ENCODE measurements around the gene NR5A1. TPM values are rescaled to one million over a fixed set of nuclear protein-coding genes. Genes with fewer than 3 reads are reported as not detected.

The NR5A1 gene
- total RNA-seq, 1 donor from 2014 or later: 1.0 TPM

DNA sequence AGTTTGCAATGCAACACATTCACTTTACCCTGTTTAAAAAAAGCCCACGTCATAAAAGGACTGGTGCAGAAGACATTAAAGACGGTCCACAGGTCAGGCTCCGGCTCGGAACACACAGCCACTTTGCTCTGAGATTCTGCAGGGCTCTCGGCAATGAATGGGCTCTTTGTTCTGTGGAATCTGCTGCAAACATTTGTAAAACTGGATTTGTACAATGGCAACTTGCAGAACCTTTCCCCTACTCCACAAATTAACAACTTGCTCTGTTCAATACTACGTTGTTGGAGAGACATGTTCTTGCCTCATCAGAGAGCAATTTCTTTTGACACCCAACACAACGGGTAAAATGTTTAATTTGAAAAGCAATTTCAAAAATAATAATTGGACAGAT lies 13.0 kb upstream of the NR5A1 start:
- H3K79me2 ChIP-seq (ENCODE audit: low read depth): no peaks in the 10 kb centered on the region
- peaks cover 18% of the 10 kb centered on the region for H3F3A ChIP-seq (ENCODE audit: low read depth)
- Mint-ChIP-seq H3K9me3 (no peaks in the 10 kb centered on the region), H3K27me3 (ENCODE audit: insufficient read depth, low read depth) (peaks cover 3% of the 10 kb centered on the region), H3K4me3 (no peak overlapping the region), H3K4me1 (peaks cover 17% of the 10 kb centered on the region), H3K36me3 (peaks cover 36% of the 10 kb centered on the region), H3K27ac (no peak overlapping the region)
- no peaks in the 10 kb centered on the region for H3K27me3 ChIP-seq
- peaks cover 15% of the 10 kb centered on the region for H3K4me1 ChIP-seq
- H2AFZ ChIP-seq (replicated peaks): no peak overlapping the region
- no peak for DNase-seq (ENCODE audit: low spot score)
- H3K36me3 ChIP-seq: no peaks in the 10 kb centered on the region
- H3K9me3 ChIP-seq (ENCODE audit: low read depth): no peaks in the 10 kb centered on the region
- no peak overlapping the region for H3K27ac ChIP-seq
- no peak overlapping the region for H3K9ac ChIP-seq
- peaks cover 4% of the 10 kb centered on the region for H4K20me1 ChIP-seq (ENCODE audit: low read depth)
- TF ChIP-seq, protein P1, sequence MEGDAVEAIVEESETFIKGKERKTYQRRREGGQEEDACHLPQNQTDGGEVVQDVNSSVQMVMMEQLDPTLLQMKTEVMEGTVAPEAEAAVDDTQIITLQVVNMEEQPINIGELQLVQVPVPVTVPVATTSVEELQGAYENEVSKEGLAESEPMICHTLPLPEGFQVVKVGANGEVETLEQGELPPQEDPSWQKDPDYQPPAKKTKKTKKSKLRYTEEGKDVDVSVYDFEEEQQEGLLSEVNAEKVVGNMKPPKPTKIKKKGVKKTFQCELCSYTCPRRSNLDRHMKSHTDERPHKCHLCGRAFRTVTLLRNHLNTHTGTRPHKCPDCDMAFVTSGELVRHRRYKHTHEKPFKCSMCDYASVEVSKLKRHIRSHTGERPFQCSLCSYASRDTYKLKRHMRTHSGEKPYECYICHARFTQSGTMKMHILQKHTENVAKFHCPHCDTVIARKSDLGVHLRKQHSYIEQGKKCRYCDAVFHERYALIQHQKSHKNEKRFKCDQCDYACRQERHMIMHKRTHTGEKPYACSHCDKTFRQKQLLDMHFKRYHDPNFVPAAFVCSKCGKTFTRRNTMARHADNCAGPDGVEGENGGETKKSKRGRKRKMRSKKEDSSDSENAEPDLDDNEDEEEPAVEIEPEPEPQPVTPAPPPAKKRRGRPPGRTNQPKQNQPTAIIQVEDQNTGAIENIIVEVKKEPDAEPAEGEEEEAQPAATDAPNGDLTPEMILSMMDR (IDR thresholded peaks at IDR 0.05): no peak
- TF ChIP-seq EZH2phosphoT487 (IDR thresholded peaks at IDR 0.05) (no peak), EZH2 (IDR thresholded peaks at IDR 0.05) (no peak)
- H3K4me3 ChIP-seq: no peak overlapping the region
- no peak overlapping the region for H3K4me2 ChIP-seq

DNA sequence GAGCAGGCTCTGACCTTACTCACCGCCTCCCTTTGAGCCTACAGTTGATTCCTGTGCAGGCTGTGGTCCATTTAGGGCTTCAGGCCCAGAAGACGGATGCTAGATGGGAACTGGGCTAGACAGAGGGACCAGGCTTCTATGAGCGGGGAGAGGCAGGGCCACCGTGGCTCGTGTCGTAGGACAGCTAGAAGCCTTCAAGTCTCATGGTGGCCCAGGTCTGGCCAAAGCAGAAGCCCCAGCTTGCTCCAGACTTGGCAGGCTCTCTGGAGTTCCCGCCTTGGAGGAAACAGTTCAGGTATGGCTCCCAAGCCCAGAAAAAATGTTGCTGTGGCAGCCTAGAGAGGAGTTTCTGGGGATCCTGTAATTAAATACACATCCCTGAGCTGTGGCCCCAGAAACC lies 10.9 kb upstream of the NR5A1 start:
- H3K4me1 ChIP-seq: peaks cover 29% of the 10 kb centered on the region
- peaks cover 36% of the 10 kb centered on the region for H3K36me3 Mint-ChIP-seq
- DNase-seq (ENCODE audit: low spot score): no peak
- H3K4me2 ChIP-seq: no peak overlapping the region
- no peak overlapping the region for H2AFZ ChIP-seq (replicated peaks)
- H3K4me1 Mint-ChIP-seq: peaks cover 33% of the 10 kb centered on the region
- H3K9me3 Mint-ChIP-seq: no peaks in the 10 kb centered on the region
- H3K79me2 ChIP-seq (ENCODE audit: low read depth): no peaks in the 10 kb centered on the region
- H3K27ac Mint-ChIP-seq: no peak overlapping the region
- no peak for TF ChIP-seq EZH2phosphoT487 (IDR thresholded peaks at IDR 0.05)
- no peak for TF ChIP-seq EZH2 (IDR thresholded peaks at IDR 0.05)
- TF ChIP-seq, protein P1 (IDR thresholded peaks at IDR 0.05): no peak
- no peak overlapping the region for H3K27ac ChIP-seq
- no peaks in the 10 kb centered on the region for H3K27me3 ChIP-seq
- H3K4me3 ChIP-seq: no peak overlapping the region
- H3K36me3 ChIP-seq: no peaks in the 10 kb centered on the region
- H3K27me3 Mint-ChIP-seq (ENCODE audit: insufficient read depth, low read depth): peaks cover 8% of the 10 kb centered on the region
- peaks cover 7% of the 10 kb centered on the region for H4K20me1 ChIP-seq (ENCODE audit: low read depth)
- H3K9ac ChIP-seq: no peak overlapping the region
- H3F3A ChIP-seq (ENCODE audit: low read depth): peaks cover 28% of the 10 kb centered on the region
- no peak overlapping the region for H3K4me3 Mint-ChIP-seq
- no peaks in the 10 kb centered on the region for H3K9me3 ChIP-seq (ENCODE audit: low read depth)

DNA sequence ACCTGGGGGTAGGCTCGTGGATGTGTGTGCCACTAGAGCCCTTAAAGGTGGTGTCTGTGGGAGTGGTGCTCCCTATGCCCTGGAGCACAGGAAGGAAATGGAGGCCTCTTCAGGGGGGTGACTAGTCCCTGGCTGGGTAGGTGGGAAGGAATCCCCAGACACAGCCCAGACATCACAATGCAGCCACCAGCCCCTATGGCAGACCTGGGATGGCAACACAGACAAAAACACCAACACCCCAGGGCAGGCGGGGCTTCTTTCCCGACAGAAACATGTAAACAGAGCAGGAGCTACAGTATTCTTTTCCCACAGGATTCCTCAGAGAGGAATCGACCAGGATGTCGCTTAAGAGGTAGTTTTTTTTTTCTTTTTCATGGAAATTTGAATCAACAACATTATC lies 10.4 kb upstream of the NR5A1 start:
- Mint-ChIP-seq H3K9me3 (no peaks in the 10 kb centered on the region), H3K36me3 (peaks cover 36% of the 10 kb centered on the region), H3K4me1 (peaks cover 36% of the 10 kb centered on the region), H3K27ac (no peak overlapping the region), H3K27me3 (ENCODE audit: insufficient read depth, low read depth) (peaks cover 8% of the 10 kb centered on the region), H3K4me3 (no peak overlapping the region)
- H3K4me2 ChIP-seq: no peak overlapping the region
- no peak overlapping the region for H3K4me3 ChIP-seq
- H3K27ac ChIP-seq: no peak overlapping the region
- H3K4me1 ChIP-seq: peaks cover 26% of the 10 kb centered on the region
- no peak for DNase-seq (ENCODE audit: low spot score)
- H2AFZ ChIP-seq (replicated peaks): no peak overlapping the region
- TF ChIP-seq, protein P1 (IDR thresholded peaks at IDR 0.05): no peak
- no peak for TF ChIP-seq EZH2 (IDR thresholded peaks at IDR 0.05)
- H3K27me3 ChIP-seq: no peaks in the 10 kb centered on the region
- no peaks in the 10 kb centered on the region for H3K79me2 ChIP-seq (ENCODE audit: low read depth)
- H3K9me3 ChIP-seq (ENCODE audit: low read depth): no peaks in the 10 kb centered on the region
- H4K20me1 ChIP-seq (ENCODE audit: low read depth): peaks cover 7% of the 10 kb centered on the region
- no peak overlapping the region for H3K9ac ChIP-seq
- peaks cover 28% of the 10 kb centered on the region for H3F3A ChIP-seq (ENCODE audit: low read depth)
- no peaks in the 10 kb centered on the region for H3K36me3 ChIP-seq
